HuH-7.5 (cell line): ENCODE results near the gene MREG.

Experiments
- DNase-seq: peaks from one replicate; pipeline ENCODE4 v3.0.0; 2011; ENCODE audit warnings: low spot score

MREG gene

GRCh38 chr2:215918901-215919599, 94.3 kb downstream of the MREG start:
- DNase-seq: no peak

- DNase-seq: no peak
Observed at GRCh38 chr2:215917953-215918620, 95.3 kb downstream of the MREG start.

- no peak for DNase-seq
Observed at GRCh38 chr2:215915441-215915840, 97.9 kb downstream of the MREG start.

GRCh38 chr2:215914777-215915165, 98.6 kb downstream of the MREG start:
- DNase-seq: no peak

- DNase-seq: no peak
Observed at GRCh38 chr2:215914054-215914776, 99.1 kb downstream of the MREG start.

GRCh38 chr2:215912299-215912842, 101.0 kb downstream of the MREG start:
- no peak for DNase-seq

- no peak for DNase-seq
Observed at GRCh38 chr2:215911301-215912085, 101.9 kb downstream of the MREG start.

- no peak for DNase-seq
Observed at GRCh38 chr2:215910180-215910579, 103.2 kb downstream of the MREG start.

- DNase-seq: no peak
Observed at GRCh38 chr2:215907147-215907546, 106.2 kb downstream of the MREG start.

GRCh38 chr2:215906458-215906857, 106.9 kb downstream of the MREG start:
- DNase-seq: no peak

- no peak for DNase-seq
Observed at GRCh38 chr2:215905691-215906090, 107.7 kb downstream of the MREG start.

GRCh38 chr2:215904101-215904500, 109.2 kb downstream of the MREG start:
- no peak for DNase-seq

- no peak for DNase-seq
Observed at GRCh38 chr2:215903203-215903602, 110.1 kb downstream of the MREG start.

- no peak for DNase-seq
Observed at GRCh38 chr2:215901796-215902195, 111.6 kb downstream of the MREG start.

- no peak for DNase-seq
Observed at GRCh38 chr2:215900843-215901242, 112.5 kb downstream of the MREG start.

GRCh38 chr2:215900203-215900611, 113.1 kb downstream of the MREG start:
- DNase-seq: no peak

- DNase-seq: no peak
Observed at GRCh38 chr2:215899141-215900074, 113.9 kb downstream of the MREG start.

GRCh38 chr2:215898363-215898762, 115.0 kb downstream of the MREG start:
- no peak for DNase-seq

GRCh38 chr2:215896921-215897320, 116.4 kb downstream of the MREG start:
- no peak for DNase-seq

- DNase-seq: no peak
Observed at GRCh38 chr2:215895330-215895729, 118.0 kb downstream of the MREG start.
